Fibroblast of lung (primary cell): ENCODE data around the gene EHMT1. TPM values are rescaled to one million over a fixed set of nuclear protein-coding genes. Genes with fewer than 3 reads are reported as not detected.
A peak's percentile ranks its signal among the peaks of the same experiment; 100 is the strongest.

Experiments used
- DNase-seq, 2 donors: peaks; one replicate each; pipeline versions ENCODE4 v3.0.0 to v3.0.0-alpha.2; 2010; ENCODE audit warnings: low read depth in 2 of 2
- H2AFZ ChIP-seq: 2 replicates; pipeline ENCODE4 v1.5.1; 2012; ENCODE audit warnings: low read length, control low read depth, inconsistent platforms
- H3K27ac ChIP-seq: 2 replicates; pipeline ENCODE4 v1.5.1; 2011; ENCODE audit warnings: low read length, control low read depth; ENCODE audit not compliant: insufficient read depth
- H3K27me3 ChIP-seq: 2 replicates; pipeline ENCODE4 v1.5.1; 2011; ENCODE audit warnings: mild to moderate bottlenecking, low read length; ENCODE audit not compliant: control insufficient read depth, insufficient read depth
- H3K36me3 ChIP-seq: 2 replicates; pipeline ENCODE4 v1.5.1; 2011; ENCODE audit warnings: low read length; ENCODE audit not compliant: control insufficient read depth, insufficient read depth
- H3K4me1 ChIP-seq: 2 replicates; pipeline ENCODE4 v1.5.1; 2011; ENCODE audit warnings: low read length; ENCODE audit not compliant: control insufficient read depth, insufficient read depth; ENCODE audit errors: extremely low read depth
- H3K4me2 ChIP-seq: 2 replicates; pipeline ENCODE4 v1.5.1; 2011; ENCODE audit warnings: low read length, control low read depth; ENCODE audit not compliant: insufficient read depth; ENCODE audit errors: extremely low read depth
- H3K4me3 ChIP-seq, 4 experiments: fragments of 200-600 bp in 1 of 4; sonication (generic) in 1 of 4; replicated peaks in 1 of 4; 2 replicates each; pipeline ENCODE4 v1.5.1; 2011 to 2016; ENCODE audit warnings: low read length in 4 of 4, low read depth in 3 of 4, mild to moderate bottlenecking in 3 of 4, control low read depth in 2 of 4, inconsistent platforms in 1 of 4, mixed read lengths in 1 of 4; ENCODE audit not compliant: insufficient read depth in 1 of 4; ENCODE audit errors: control extremely low read depth in 1 of 4
- H3K79me2 ChIP-seq: 2 replicates; pipeline ENCODE4 v1.5.1; 2012; ENCODE audit warnings: mild to moderate bottlenecking, low read length, inconsistent platforms; ENCODE audit not compliant: control insufficient read depth, insufficient read depth
- H3K9ac ChIP-seq: 2 replicates; pipeline ENCODE4 v1.5.1; 2011; ENCODE audit warnings: mild to moderate bottlenecking, low read length, control low read depth; ENCODE audit not compliant: insufficient read depth
- H3K9me3 ChIP-seq: 2 replicates; pipeline ENCODE4 v1.5.1; 2012; ENCODE audit warnings: low read depth, low read length; ENCODE audit not compliant: control insufficient read depth, insufficient read depth
- H4K20me1 ChIP-seq: 2 replicates; pipeline ENCODE4 v1.5.1; 2011; ENCODE audit warnings: low read length; ENCODE audit not compliant: control insufficient read depth, insufficient read depth; ENCODE audit errors: extremely low read depth
- CTCF ChIP-seq, 2 donors: IDR thresholded peaks in 1 of 2; conservative IDR thresholded peaks in 1 of 2; 1 replicate in 1 of 2; 2 replicates in 1 of 2; pipeline ENCODE4 v1.5.1; 2011 to 2012; ENCODE audit warnings: low read length in 2 of 2, control low read depth in 1 of 2, inconsistent platforms in 1 of 2, low read depth in 1 of 2, mild to moderate bottlenecking in 1 of 2
- EZH2 ChIP-seq: IDR thresholded peaks from 2 replicates; pipeline ENCODE4 v1.5.1; 2012; ENCODE audit warnings: low read length, control low read depth, mild to moderate bottlenecking; ENCODE audit errors: missing control alignments
- polyA plus RNA-seq, 2 donors: library from polyadenylated mRNA; depleted of rRNA in 1 of 2; stranded (reverse) in 1 of 2; unstranded in 1 of 2; fragments of >200 nt; gene quantifications; 2 replicates each; pipeline ENCODE4 v1.2.1, GENCODE V29; 2011 to 2012; ENCODE audit warnings: missing spikeins in 1 of 2
- total RNA-seq: library from RNA; depleted of rRNA; stranded (reverse); fragments of >200 nt; gene quantifications from 2 replicates; pipeline ENCODE4 v1.2.1, GENCODE V29; 2014

The EHMT1 gene
- total and polyA plus RNA-seq, 2 donors (not counting 1 experiment from before 2014, with no cell fraction given): 22.4 to 48.6 TPM

GRCh38 chr9:137630679-137631078 lies 11.9 kb downstream of the EHMT1 start:
- H3K79me2 ChIP-seq: peaks cover 82% of the 10 kb centered on the region
- no peaks in the 10 kb centered on the region for H3K27me3 ChIP-seq
- H3K36me3 ChIP-seq: no peaks in the 10 kb centered on the region
- DNase-seq: no peak
- no peak overlapping the region for H2AFZ ChIP-seq
- peak overlapping the region; percentile 46 for H3K27ac ChIP-seq
- no peaks in the 10 kb centered on the region for H3K9me3 ChIP-seq
- no peaks in the 10 kb centered on the region for H4K20me1 ChIP-seq
- no peak for TF ChIP-seq EZH2
- no peak for TF ChIP-seq CTCF (conservative IDR thresholded peaks at IDR 0.05 in 1 of 2, IDR thresholded peaks at IDR 0.05 in 1 of 2; ENCODE audit: low read depth in 1 of 2, low read length in 2 of 2)
- no peak overlapping the region for H3K4me2 ChIP-seq
- H3K4me1 ChIP-seq: peaks cover 16% of the 10 kb centered on the region
- no peak overlapping the region for H3K4me3 ChIP-seq
- H3K9ac ChIP-seq: no peak overlapping the region

- H3K4me3 ChIP-seq: no peak overlapping the region
- DNase-seq: no peak
- H3K4me1 ChIP-seq: peaks cover 16% of the 10 kb centered on the region
- no peak overlapping the region for H3K9ac ChIP-seq
- no peak overlapping the region for H3K4me2 ChIP-seq
- H3K9me3 ChIP-seq: no peaks in the 10 kb centered on the region
- H4K20me1 ChIP-seq: no peaks in the 10 kb centered on the region
- no peaks in the 10 kb centered on the region for H3K36me3 ChIP-seq
- H2AFZ ChIP-seq: no peak overlapping the region
- peaks cover 83% of the 10 kb centered on the region for H3K79me2 ChIP-seq
- H3K27me3 ChIP-seq: no peaks in the 10 kb centered on the region
- peak overlapping the region; percentile 46 for H3K27ac ChIP-seq
- TF ChIP-seq CTCF (conservative IDR thresholded peaks at IDR 0.05 in 1 of 2, IDR thresholded peaks at IDR 0.05 in 1 of 2; ENCODE audit: low read depth in 1 of 2, low read length in 2 of 2) (no peak), EZH2 (no peak)
Observed at GRCh38 chr9:137631345-137632229, 12.8 kb downstream of the EHMT1 start.

- Histone ChIP-seq H3K4me2 (no peak overlapping the region), H3K36me3 (no peaks in the 10 kb centered on the region)
- peak in 1 of 2 donors; percentile 15 for DNase-seq
Observed at GRCh38 chr9:137632230-137633161, 13.7 kb downstream of the EHMT1 start.

More at GRCh38 chr9:137632230-137633161, 13.7 kb downstream of the EHMT1 start:
- Histone ChIP-seq H3K9me3 (no peaks in the 10 kb centered on the region), H3K4me1 (peaks cover 16% of the 10 kb centered on the region), H2AFZ (no peak overlapping the region), H3K79me2 (peaks cover 77% of the 10 kb centered on the region), H3K9ac (no peak overlapping the region), H3K27me3 (no peaks in the 10 kb centered on the region), H4K20me1 (no peaks in the 10 kb centered on the region), H3K4me3 (no peak overlapping the region), H3K27ac (peak overlapping the region; percentile 31)
- TF ChIP-seq EZH2 (no peak), CTCF (conservative IDR thresholded peaks at IDR 0.05 in 1 of 2, IDR thresholded peaks at IDR 0.05 in 1 of 2; ENCODE audit: low read depth in 1 of 2, low read length in 2 of 2) (no peak)
